HCT116 (cell line): Measurements from ENCODE around the gene STAG1. TPM values are rescaled to one million over a fixed set of nuclear protein-coding genes. Genes with fewer than 3 reads are reported as not detected.

Experiments used
- ATAC-seq: fragments of 200-7000 bp; cut with Tn5 transposase; 2 replicates; pipeline ENCODE4 v1.9.1; 2020; ENCODE audit warnings: mild to moderate bottlenecking, moderate library complexity
- Bru-seq: library from RNA; stranded (reverse); fragments of 400-500 nt; gene quantifications from one replicate; lab custom pipeline; 2021; lab: Mats Ljungman, UMichigan
- BruChase-seq, 2 experiments: library from RNA; stranded (reverse); fragments of 400-500 nt; gene quantifications; one replicate each; lab custom pipeline; 2021; lab: Mats Ljungman, UMichigan
- BruUV-seq: library from RNA; stranded (reverse); fragments of 400-500 nt; replicated peaks from 2 replicates; lab custom pipeline; 2021; lab: Mats Ljungman, UMichigan
- CTCF ChIA-PET: fragments of 300-600 bp; sonication (Branson Sonifier 250); formaldehyde crosslinking; loops from one replicate; lab custom pipeline; 2021; ENCODE audit warnings: antibody characterized with exemption; lab: Charles Lee
- POLR2A ChIA-PET: fragments of 300-600, 350-600 bp; sonication (Branson Sonifier 250); formaldehyde crosslinking; loops from one replicate; lab custom pipeline; 2021; ENCODE audit warnings: antibody characterized with exemption; lab: Charles Lee
- RAD21 ChIA-PET, 2 experiments: fragments of 300-600 bp; sonication (Branson Sonifier 250); formaldehyde crosslinking; loops; one replicate each; lab custom pipeline; 2023; ENCODE audit warnings: low total read pairs in 2 of 2; ENCODE audit not compliant: uncharacterized antibody in 2 of 2, unreplicated experiment in 2 of 2, low non-redundant PET in 1 of 2; lab: Charles Lee
- DNase-seq: peaks from one replicate; pipeline ENCODE4 v3.0.0-alpha.2; 2010; ENCODE audit warnings: low read depth, low spot score
- H2AFZ ChIP-seq: fragments of 200-600 bp; shearing (Covaris generic), sonication (generic); 2 replicates; pipeline ENCODE4 v1.6.1; 2017; ENCODE audit warnings: low read depth, mixed run types, mixed read lengths, antibody characterized with exemption, low read length; ENCODE audit not compliant: poor library complexity, severe bottlenecking
- H3K27ac ChIP-seq: 2 replicates; pipeline ENCODE4 v1.5.1; 2012; ENCODE audit warnings: low read depth, low read length
- H3K27me3 ChIP-seq: fragments of 200-600 bp; sonication (generic); 2 replicates; pipeline ENCODE4 v1.6.1; 2016; ENCODE audit warnings: mixed run types, low read length, mixed read lengths; ENCODE audit not compliant: insufficient read depth
- H3K36me3 ChIP-seq, 2 experiments: fragments of 200-500 bp in 1 of 2; fragments of 200-600 bp in 1 of 2; sonication (Bioruptor generic) in 1 of 2; sonication (generic) in 1 of 2; 2 replicates each; pipeline versions ENCODE4 v1.5.1 to v1.6.1; 2014 to 2016; ENCODE audit warnings: low read length in 2 of 2, inconsistent platforms in 1 of 2, mixed read lengths in 1 of 2, mixed run types in 1 of 2; ENCODE audit not compliant: insufficient read depth in 2 of 2, control insufficient read depth in 1 of 2
- H3K4me1 ChIP-seq, 2 experiments: fragments of 200-600 bp in 1 of 2; sonication (generic) in 1 of 2; 2 replicates each; pipeline versions ENCODE4 v1.5.1 to v1.6.1; 2012 to 2017; ENCODE audit warnings: low read length in 2 of 2, inconsistent platforms in 1 of 2, mild to moderate bottlenecking in 1 of 2, mixed read lengths in 1 of 2, mixed run types in 1 of 2, moderate library complexity in 1 of 2; ENCODE audit not compliant: insufficient read depth in 2 of 2, control insufficient read depth in 1 of 2
- H3K4me2 ChIP-seq: fragments of 200-600 bp; sonication (generic); 2 replicates; pipeline ENCODE4 v1.6.1; 2017; ENCODE audit warnings: mixed run types, low read length, mixed read lengths
- H3K4me3 ChIP-seq, 2 experiments: fragments of 200-600 bp in 1 of 2; sonication (generic) in 1 of 2; replicated peaks in 1 of 2; 2 replicates each; pipeline ENCODE4 v1.5.1; 2011 to 2016; ENCODE audit warnings: low read length in 2 of 2, control low read depth in 1 of 2, low read depth in 1 of 2, mild to moderate bottlenecking in 1 of 2, mixed read lengths in 1 of 2, mixed run types in 1 of 2
- H3K79me2 ChIP-seq: fragments of 200-600 bp; sonication (generic); 2 replicates; pipeline ENCODE4 v1.6.1; 2017; ENCODE audit warnings: mild to moderate bottlenecking, mixed run types, low read length, moderate library complexity, mixed read lengths; ENCODE audit not compliant: insufficient read depth
- H3K9ac ChIP-seq: fragments of 200-600 bp; sonication (generic); 2 replicates; pipeline ENCODE4 v1.6.1; 2016; ENCODE audit warnings: low read length, mixed read lengths
- H3K9me2 ChIP-seq: fragments of 200-600 bp; sonication (generic), shearing (Covaris generic); 2 replicates; pipeline ENCODE4 v1.6.1; 2017; ENCODE audit warnings: mixed run types, mild to moderate bottlenecking, moderate library complexity; ENCODE audit not compliant: insufficient read depth
- H3K9me3 ChIP-seq, 2 experiments: fragments of 200-500 bp in 1 of 2; fragments of 200-600 bp in 1 of 2; sonication (Bioruptor generic) in 1 of 2; sonication (generic) in 1 of 2; 2 replicates each; pipeline ENCODE4 v1.6.1; 2014 to 2017; ENCODE audit warnings: low read length in 2 of 2, mixed read lengths in 2 of 2, inconsistent platforms in 1 of 2, low read depth in 1 of 2, mild to moderate bottlenecking in 1 of 2, mixed run types in 1 of 2, moderate library complexity in 1 of 2; ENCODE audit not compliant: control insufficient read depth in 1 of 2, insufficient read depth in 1 of 2
- H4K20me1 ChIP-seq: fragments of 200-600 bp; sonication (generic), shearing (Covaris generic); 2 replicates; pipeline ENCODE4 v1.6.1; 2017; ENCODE audit warnings: mixed run types, mild to moderate bottlenecking, moderate library complexity; ENCODE audit not compliant: insufficient read depth
- MAX ChIP-seq: IDR thresholded peaks from 2 replicates; pipeline ENCODE4 v1.6.1; 2012
- RAD21 ChIP-seq: IDR thresholded peaks from 2 replicates; pipeline ENCODE4 v1.6.1; 2012; ENCODE audit warnings: low read depth, mild to moderate bottlenecking
- YY1 ChIP-seq: IDR thresholded peaks from 2 replicates; pipeline ENCODE4 v1.6.1; 2011; ENCODE audit warnings: low read length, low read depth, moderate library complexity, mild to moderate bottlenecking; ENCODE audit not compliant: insufficient replicate concordance; ENCODE audit errors: extremely low read depth
- intact Hi-C: fragments of 100-400 bp; cut with micrococcal nuclease; formaldehyde crosslinking; loops from 2 replicates; pipeline ENCODE4 v1.10.0; 2022
- long read RNA-seq: library from polyadenylated mRNA; unstranded; transcript quantifications from one replicate; pipeline ENCODE4 v2.0.0, GENCODE V29; 2021; ENCODE audit not compliant: unreplicated experiment
- polyA plus RNA-seq: library from polyadenylated mRNA; unstranded; fragments of >200 nt; gene quantifications from 2 replicates; pipeline ENCODE4 v1.2.1, GENCODE V29; 2012; ENCODE audit warnings: missing spikeins
- total RNA-seq: library from RNA; stranded (reverse); gene quantifications from one replicate; pipeline ENCODE4 v1.2.1, GENCODE V29; 2021; ENCODE audit not compliant: unreplicated experiment
- TF ChIP-seq, protein P1 (sequence below), 3 experiments: fragments of 200-600 bp in 1 of 3; sonication (generic) in 1 of 3; IDR thresholded peaks in 2 of 3; conservative IDR thresholded peaks in 1 of 3; 2 replicates each; pipeline ENCODE4 v1.5.1; 2012 to 2017; ENCODE audit warnings: low read depth in 2 of 3, low read length in 2 of 3, antibody characterized with exemption in 1 of 3, borderline replicate concordance in 1 of 3, control low read depth in 1 of 3, mild to moderate bottlenecking in 1 of 3, mixed read lengths in 1 of 3, mixed run types in 1 of 3, moderate library complexity in 1 of 3; ENCODE audit not compliant: insufficient read depth in 1 of 3

The STAG1 gene
- total RNA-seq (29.4 TPM), Bru-seq, nascent RNA (percentile 81 among the genes with signal in this experiment), BruChase-seq, experiment 1, labeled RNA remaining after a 6-hour chase (percentile 75 among the genes with signal in this experiment), BruChase-seq, experiment 2, labeled RNA remaining after a 2-hour chase (percentile 73 among the genes with signal in this experiment)
- 7.4 and 10.9 TPM in 2 replicates for polyA plus RNA-seq
- long read RNA-seq, full-length matches to known transcripts: 17 of 46 reads
- long read RNA-seq, partial matches to known transcripts: 9 of 46 reads
- long read RNA-seq, other reads (novel, unspliced or antisense): 20 of 46 reads

GRCh38 chr3:136752172-136752421 is at the start of gene STAG1:
TSS of gene STAG1 (minus strand) at chr3:136752378. CDS start at chr3:136630898, 121,480 bp downstream.
- Histone ChIP-seq H3K27me3 (no peaks in the 10 kb centered on the region), H2AFZ (peak within 1 kb of the TSS; percentile 74), H3K79me2 (peaks cover 53% of the 10 kb centered on the region), H3K4me2 (peak within 1 kb of the TSS; percentile 87), H3K4me3 (peak within 1 kb of the TSS; percentile 74 to 76), H3K36me3 (no peaks in the 10 kb centered on the region), H4K20me1 (no peaks in the 10 kb centered on the region), H3K9me2 (no peaks in the 10 kb centered on the region), H3K27ac (peak within 1 kb of the TSS; percentile 99), H3K4me1 (peaks cover 22 to 42% of the 10 kb centered on the region in 2 experiments), H3K9ac (peak within 1 kb of the TSS; percentile 94), H3K9me3 (no peaks in the 10 kb centered on the region)
- RAD21 ChIA-PET: interaction anchor here (0.7 to 1.7 kb wide), 16 partner anchors 110 to 680 kb away, joined by 3 to 13 read pairs (median 6); partner anchors contain the start of genes MSL2 (in 1 of the 2) and NCK1 (in 1 of the 2)
- ATAC-seq (no peak), DNase-seq (no peak)
- TF ChIP-seq MAX: no peak
- TF ChIP-seq, protein P1, sequence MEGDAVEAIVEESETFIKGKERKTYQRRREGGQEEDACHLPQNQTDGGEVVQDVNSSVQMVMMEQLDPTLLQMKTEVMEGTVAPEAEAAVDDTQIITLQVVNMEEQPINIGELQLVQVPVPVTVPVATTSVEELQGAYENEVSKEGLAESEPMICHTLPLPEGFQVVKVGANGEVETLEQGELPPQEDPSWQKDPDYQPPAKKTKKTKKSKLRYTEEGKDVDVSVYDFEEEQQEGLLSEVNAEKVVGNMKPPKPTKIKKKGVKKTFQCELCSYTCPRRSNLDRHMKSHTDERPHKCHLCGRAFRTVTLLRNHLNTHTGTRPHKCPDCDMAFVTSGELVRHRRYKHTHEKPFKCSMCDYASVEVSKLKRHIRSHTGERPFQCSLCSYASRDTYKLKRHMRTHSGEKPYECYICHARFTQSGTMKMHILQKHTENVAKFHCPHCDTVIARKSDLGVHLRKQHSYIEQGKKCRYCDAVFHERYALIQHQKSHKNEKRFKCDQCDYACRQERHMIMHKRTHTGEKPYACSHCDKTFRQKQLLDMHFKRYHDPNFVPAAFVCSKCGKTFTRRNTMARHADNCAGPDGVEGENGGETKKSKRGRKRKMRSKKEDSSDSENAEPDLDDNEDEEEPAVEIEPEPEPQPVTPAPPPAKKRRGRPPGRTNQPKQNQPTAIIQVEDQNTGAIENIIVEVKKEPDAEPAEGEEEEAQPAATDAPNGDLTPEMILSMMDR (IDR thresholded peaks at IDR 0.05 in 2 of 3, conservative IDR thresholded peaks at IDR 0.05 in 1 of 3; ENCODE audit: borderline replicate concordance in 1 of 3, insufficient read depth in 1 of 3, low read depth in 2 of 3, low read length in 2 of 3): peak in 1 of 3 experiments; percentile 100; a peak in 4 of 6 replicates
- TF ChIP-seq RAD21: peak; percentile 99
- TF ChIP-seq YY1: peak; percentile 77
- CTCF ChIA-PET: interaction anchor here (0.6 to 3.5 kb wide), 40 partner anchors 10 to 709 kb away, joined by 3 to 73 read pairs (median 5); partner anchors contain the start of genes IL20RB and NCK1
- POLR2A ChIA-PET: interaction anchor here (0.7 to 2.2 kb wide), 15 partner anchors 9 to 556 kb away, joined by 3 to 13 read pairs (median 3); partner anchors contain the start of genes IL20RB, MSL2 and NCK1
- intact Hi-C loops: loop anchor here (1.0 to 2.0 kb wide), 7 partner anchors 111 to 677 kb away; partner anchors contain the start of genes MSL2 and NCK1
- no TSS peak for BruUV-seq
